ENCODE data around the gene PRKCH. TPM values are rescaled to one million over a fixed set of nuclear protein-coding genes. Genes with fewer than 3 reads are reported as not detected.

Gene PRKCH
- total RNA-seq, 1 experiment from 2014 or later: 10.3 TPM

GRCh38 chr14:61433828-61434227 lies 112.4 kb downstream of the PRKCH start:
- ChIA-PET POLR2A (no interaction called here), CTCF (no interaction called here)
- no peak overlapping the region for H3K4me3 Mint-ChIP-seq
- H3K27ac Mint-ChIP-seq: no peak overlapping the region
- peaks cover 23% of the 10 kb centered on the region for H3K4me1 Mint-ChIP-seq
- no peak for ATAC-seq
- DNase-seq (ENCODE audit: low spot score): no peak
- H3K27me3 Mint-ChIP-seq (ENCODE audit: low read depth): no peaks in the 10 kb centered on the region
- peaks cover 6% of the 10 kb centered on the region; the same call in 1 of the 2 replicates for H3K36me3 Mint-ChIP-seq
- peaks cover 7% of the 10 kb centered on the region for H3K9me3 Mint-ChIP-seq
- TF ChIP-seq ZNF671 (CRISPR knock-in tag; IDR thresholded peaks at IDR 0.05) (no peak), ATF2 (CRISPR knock-in tag; IDR thresholded peaks at IDR 0.05; ENCODE audit: borderline replicate concordance, low read depth) (no peak), RORB (CRISPR knock-in tag; IDR thresholded peaks at IDR 0.05) (no peak)

GRCh38 chr14:61434311-61434710 lies 112.9 kb downstream of the PRKCH start:
- ChIA-PET POLR2A (no interaction called here), CTCF (no interaction called here)
- H3K4me1 Mint-ChIP-seq: peaks cover 23% of the 10 kb centered on the region
- ATAC-seq (no peak), DNase-seq (ENCODE audit: low spot score) (no peak)
- TF ChIP-seq ZNF121 (CRISPR knock-in tag; IDR thresholded peaks at IDR 0.05): no peak
- no peak for TF ChIP-seq ZNF416 (CRISPR knock-in tag; IDR thresholded peaks at IDR 0.05)
- no peaks in the 10 kb centered on the region for H3K27me3 Mint-ChIP-seq (ENCODE audit: low read depth)
- peaks cover 7% of the 10 kb centered on the region for H3K9me3 Mint-ChIP-seq
- no peak overlapping the region for H3K4me3 Mint-ChIP-seq
- no peak overlapping the region for H3K27ac Mint-ChIP-seq
- peaks cover 6% of the 10 kb centered on the region; the same call in 1 of the 2 replicates for H3K36me3 Mint-ChIP-seq

- CTCF ChIA-PET: no interaction called here
- TF ChIP-seq CREB1 (CRISPR knock-in tag; IDR thresholded peaks at IDR 0.05) (no peak), ATF1 (CRISPR knock-in tag; IDR thresholded peaks at IDR 0.05) (no peak), SOX15 (CRISPR knock-in tag; IDR thresholded peaks at IDR 0.05) (no peak), HMGXB4 (CRISPR knock-in tag; IDR thresholded peaks at IDR 0.05) (no peak), ATF2 (CRISPR knock-in tag; IDR thresholded peaks at IDR 0.05; ENCODE audit: borderline replicate concordance, low read depth) (no peak), CREM (CRISPR knock-in tag; IDR thresholded peaks at IDR 0.05) (no peak), NR3C1 (CRISPR knock-in tag; conservative IDR thresholded peaks at IDR 0.05; ENCODE audit: low read depth) (no peak), ZNF396 (CRISPR knock-in tag; IDR thresholded peaks at IDR 0.05; ENCODE audit: borderline replicate concordance) (no peak), ELF4 (CRISPR knock-in tag; IDR thresholded peaks at IDR 0.05; ENCODE audit: low read depth) (no peak), NFYB (CRISPR knock-in tag; conservative IDR thresholded peaks at IDR 0.05; ENCODE audit: low read depth) (no peak), PRRX2 (CRISPR knock-in tag; IDR thresholded peaks at IDR 0.05) (no peak), ZMAT4 (CRISPR knock-in tag; IDR thresholded peaks at IDR 0.05) (no peak), CDX4 (CRISPR knock-in tag; IDR thresholded peaks at IDR 0.05; ENCODE audit: borderline replicate concordance) (no peak), OVOL2 (CRISPR knock-in tag; IDR thresholded peaks at IDR 0.05; ENCODE audit: borderline replicate concordance) (no peak)
- Mint-ChIP-seq H3K9me3 (peaks cover 7% of the 10 kb centered on the region), H3K4me3 (no peak overlapping the region), H3K27ac (no peak overlapping the region), H3K27me3 (ENCODE audit: low read depth) (no peaks in the 10 kb centered on the region), H3K4me1 (peaks cover 25% of the 10 kb centered on the region), H3K36me3 (peaks cover 6% of the 10 kb centered on the region; the same call in 1 of the 2 replicates)
- ATAC-seq: no peak
- POLR2A ChIA-PET: no interaction called here
- no peak for DNase-seq (ENCODE audit: low spot score)
Observed at GRCh38 chr14:61435563-61436337, 114.4 kb downstream of the PRKCH start.

Measured in WTC11 (cell line).